Stimulated activated CD4-positive, alpha-beta T cell treated with anti-CD3 and anti-CD28 coated beads, TNF-alpha, amount 100 ng/mL, for 4 hours (primary cell): ENCODE measurements around the gene OSBPL10.

ENCODE experiments used
- DNase-seq, 3 experiments: peaks; one replicate each; pipeline ENCODE4 v3.0.0-alpha.2; 2020; ENCODE audit warnings: low read depth in 3 of 3

Gene OSBPL10

DNA sequence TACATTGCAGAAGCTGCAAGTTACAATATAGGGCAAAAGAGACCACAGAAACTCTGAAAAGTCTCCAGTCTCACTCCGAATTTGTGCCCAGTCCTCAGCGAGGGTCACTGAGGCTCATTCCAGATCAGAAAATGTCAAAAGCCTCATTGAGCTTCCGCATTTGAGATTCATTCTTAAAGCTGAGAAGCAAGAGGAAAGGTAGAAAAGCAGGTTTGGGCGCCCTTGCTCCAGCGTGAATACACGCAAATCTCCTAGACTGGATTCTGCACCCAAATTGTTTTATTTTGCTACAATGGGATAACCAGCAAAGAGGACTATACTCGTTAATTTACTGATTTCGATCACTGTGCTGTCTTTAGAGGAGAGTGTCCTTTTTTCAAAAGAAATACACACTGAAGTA is 236.1 kb downstream of the OSBPL10 start:
- DNase-seq, result no peak

- DNase-seq, result no peak
These were observed 237.6 kb downstream of the OSBPL10 start for GRCh38 chr3:31743331-31744089.

DNA sequence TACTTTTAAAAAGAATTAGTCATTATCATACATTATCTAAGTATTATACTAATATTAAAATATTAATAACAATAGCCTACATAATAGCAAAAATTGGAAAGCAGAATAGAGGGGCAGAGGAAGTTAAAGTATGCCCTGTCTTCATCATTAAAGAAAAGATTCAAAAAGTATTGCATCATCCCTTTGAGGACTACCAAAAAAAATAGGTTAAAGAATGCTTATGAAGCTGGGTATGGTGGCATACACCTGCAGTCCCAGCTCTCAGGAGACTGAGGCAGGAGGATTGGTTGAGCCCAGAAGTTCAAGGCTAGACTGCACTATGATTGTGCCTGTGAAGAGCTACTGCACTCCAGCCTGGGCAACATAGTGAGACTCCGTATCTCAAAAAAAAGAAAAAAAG is 240.7 kb downstream of the OSBPL10 start:
- no peak for DNase-seq

- DNase-seq, result no peak
These were observed 242.7 kb downstream of the OSBPL10 start for GRCh38 chr3:31738412-31738811.

DNA sequence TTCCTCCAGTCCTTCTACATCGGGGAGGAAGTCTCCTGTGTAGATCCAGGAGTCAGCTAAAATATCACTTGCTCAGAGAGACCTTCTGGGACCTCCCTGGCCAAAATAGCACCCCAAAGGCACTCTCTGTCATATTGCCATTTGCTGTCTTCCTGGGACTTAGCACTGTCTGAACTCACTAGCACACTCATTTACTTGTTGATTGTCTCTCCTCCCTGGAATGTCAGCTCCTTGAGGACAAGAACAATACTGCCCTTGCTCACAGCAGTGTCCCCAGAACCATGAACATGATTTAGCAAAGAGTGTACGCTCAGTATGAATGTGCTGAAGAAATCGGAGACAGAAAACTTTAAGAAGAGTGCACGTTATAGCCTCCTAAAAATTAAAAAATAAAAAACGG is 245.4 kb downstream of the OSBPL10 start:
- no peak for DNase-seq

DNA sequence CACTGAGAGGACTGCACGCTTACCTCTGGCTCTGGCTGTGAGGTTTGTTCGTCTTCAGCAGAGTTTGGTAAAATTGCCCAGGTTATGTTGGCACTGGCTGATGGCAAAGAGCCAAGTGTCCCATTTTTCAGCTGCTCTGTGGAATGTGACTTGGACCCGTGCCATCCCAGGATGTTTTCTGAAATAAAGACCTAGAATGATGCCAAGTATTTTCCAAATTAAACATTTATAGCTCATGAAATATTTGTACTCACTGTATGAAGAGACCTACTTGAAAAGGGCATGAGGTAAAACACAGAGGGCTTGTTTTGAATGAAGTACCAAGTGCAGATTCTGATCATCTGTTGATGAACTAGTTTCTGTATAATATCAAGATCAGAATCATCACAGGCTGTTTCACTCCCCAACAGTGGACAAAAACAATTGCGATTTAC is 247.8 kb downstream of the OSBPL10 start:
- DNase-seq, result no peak

DNA sequence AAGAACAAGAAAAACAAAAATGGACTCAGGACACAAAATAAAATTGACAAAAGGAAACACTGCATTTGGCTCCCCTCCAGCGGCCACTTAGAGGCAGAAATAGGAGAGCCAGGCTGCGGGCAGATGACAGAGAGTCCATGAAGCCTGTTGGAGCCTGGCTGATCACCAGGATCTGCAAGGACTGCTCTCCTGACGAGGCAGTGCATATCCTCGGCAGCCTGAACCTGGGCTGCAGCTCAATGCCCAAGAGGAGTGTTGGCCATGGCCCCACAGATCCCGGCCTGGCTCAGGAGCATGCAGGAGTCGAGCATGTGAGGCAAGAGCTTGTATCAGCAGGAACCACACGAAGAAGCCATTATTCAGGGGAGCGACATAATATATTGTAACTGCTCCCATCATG is 248.5 kb downstream of the OSBPL10 start:
- no peak for DNase-seq

- DNase-seq, result no peak
These were observed 251.5 kb downstream of the OSBPL10 start for GRCh38 chr3:31729573-31729972.

- DNase-seq, result no peak
These were observed 252.0 kb downstream of the OSBPL10 start for GRCh38 chr3:31729082-31729481.

GRCh38 chr3:31728403-31728802 is 252.7 kb downstream of the OSBPL10 start:
- DNase-seq, result no peak

DNA sequence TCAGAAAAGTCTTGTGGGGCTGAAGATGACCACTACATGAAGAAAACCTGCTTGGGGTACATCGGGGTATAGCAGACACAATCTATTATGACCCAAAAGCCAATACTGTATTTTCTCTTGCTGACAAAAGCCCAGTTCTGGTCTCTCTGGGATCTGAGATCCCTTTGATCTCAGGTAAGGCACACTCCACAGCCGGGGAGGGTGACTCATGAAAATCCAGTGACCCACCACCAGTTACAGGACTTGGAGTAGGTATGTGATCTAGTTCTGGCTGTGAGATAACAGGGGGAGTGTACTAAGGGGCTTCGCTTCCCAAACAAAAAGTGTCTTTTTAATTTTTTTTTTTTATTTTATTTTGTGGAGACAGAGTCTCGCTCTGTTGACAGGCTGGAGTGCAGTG is 255.1 kb downstream of the OSBPL10 start:
- DNase-seq, result no peak

DNA sequence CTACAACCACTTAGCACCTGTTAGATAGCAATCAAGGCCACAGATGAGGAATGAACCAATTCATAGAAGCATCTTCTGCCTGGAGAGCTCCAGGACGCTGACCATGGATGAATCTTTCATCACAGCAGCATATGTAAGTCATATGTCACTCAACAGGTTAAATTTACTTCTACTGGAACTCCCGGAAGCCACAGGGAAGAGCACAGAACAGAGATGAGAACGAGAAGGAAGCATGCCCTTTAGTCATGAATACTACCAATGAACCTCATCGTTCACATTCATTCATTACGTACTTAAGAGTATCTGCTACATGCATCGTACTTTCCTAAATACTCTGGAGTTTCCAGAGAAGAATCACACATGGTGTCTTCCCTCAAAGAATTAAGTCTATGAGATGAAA is 255.5 kb downstream of the OSBPL10 start:
- no peak for DNase-seq

GRCh38 chr3:31724651-31725050 is 256.4 kb downstream of the OSBPL10 start:
- no peak for DNase-seq

DNA sequence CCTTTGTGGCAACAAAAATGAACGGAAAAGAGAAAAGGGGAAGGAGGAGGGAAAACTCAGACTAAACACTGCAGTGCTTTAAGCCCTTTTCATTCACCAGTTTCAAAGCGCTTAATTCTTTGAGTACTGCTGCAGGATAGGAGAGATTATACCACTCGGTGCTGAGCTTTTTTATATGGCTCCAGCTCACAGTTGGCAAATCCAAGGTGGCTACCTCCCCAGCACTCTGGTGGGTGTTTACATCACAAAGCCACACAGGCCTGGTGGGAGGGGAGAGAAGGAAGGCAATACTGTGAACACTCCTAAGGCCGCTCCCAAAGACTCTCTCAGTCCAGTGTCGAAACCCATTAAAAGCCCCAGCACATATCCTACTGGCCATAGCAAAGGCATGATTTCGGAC is 256.9 kb downstream of the OSBPL10 start:
- DNase-seq, result no peak

DNA sequence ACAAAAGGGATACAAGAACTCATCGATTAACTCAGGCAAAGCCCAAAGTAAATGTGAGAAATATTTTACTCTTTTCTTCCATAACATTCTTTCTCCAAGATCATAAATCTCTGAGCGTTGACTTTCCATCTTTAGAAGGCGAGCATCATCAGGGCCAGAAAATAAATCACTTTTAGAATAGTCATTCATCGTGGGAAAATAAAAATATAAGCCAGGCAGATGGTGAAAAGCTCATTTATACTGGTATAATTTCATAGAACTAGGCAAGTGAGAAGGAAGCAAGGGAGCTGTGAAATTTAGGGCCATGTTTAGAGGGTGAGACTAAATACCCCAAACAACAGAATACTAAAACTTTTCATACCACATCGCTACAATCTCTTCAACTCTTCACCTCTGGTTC is 257.4 kb downstream of the OSBPL10 start:
- no peak for DNase-seq

- DNase-seq, result no peak
These were observed 259.4 kb downstream of the OSBPL10 start for GRCh38 chr3:31721676-31722075.

GRCh38 chr3:31714495-31715280 is 266.4 kb downstream of the OSBPL10 start:
- no peak for DNase-seq

- DNase-seq, result no peak
These were observed 267.2 kb downstream of the OSBPL10 start for GRCh38 chr3:31713816-31714215.

GRCh38 chr3:31710123-31710803 is 270.8 kb downstream of the OSBPL10 start:
- DNase-seq, result no peak

DNA sequence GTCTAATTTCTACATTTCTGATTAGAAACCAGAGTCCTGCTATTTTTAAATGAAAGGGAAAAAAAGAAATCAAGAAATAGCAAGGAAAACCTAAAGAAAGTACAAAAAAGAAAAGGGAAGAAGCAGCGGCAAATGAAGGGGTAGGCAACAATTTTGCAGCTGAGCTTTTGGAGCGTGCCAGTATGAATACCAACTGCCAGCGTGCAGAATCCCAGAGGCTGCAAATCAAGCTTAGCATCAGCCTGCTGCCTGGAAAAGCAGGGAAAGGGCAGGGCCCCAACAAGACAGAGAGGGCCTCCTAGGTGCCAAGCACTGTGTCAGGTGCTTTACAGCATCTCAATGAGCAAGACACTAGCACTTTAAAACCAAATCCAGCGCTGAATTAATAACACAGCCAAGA is 271.5 kb downstream of the OSBPL10 start:
- DNase-seq, result no peak

DNA sequence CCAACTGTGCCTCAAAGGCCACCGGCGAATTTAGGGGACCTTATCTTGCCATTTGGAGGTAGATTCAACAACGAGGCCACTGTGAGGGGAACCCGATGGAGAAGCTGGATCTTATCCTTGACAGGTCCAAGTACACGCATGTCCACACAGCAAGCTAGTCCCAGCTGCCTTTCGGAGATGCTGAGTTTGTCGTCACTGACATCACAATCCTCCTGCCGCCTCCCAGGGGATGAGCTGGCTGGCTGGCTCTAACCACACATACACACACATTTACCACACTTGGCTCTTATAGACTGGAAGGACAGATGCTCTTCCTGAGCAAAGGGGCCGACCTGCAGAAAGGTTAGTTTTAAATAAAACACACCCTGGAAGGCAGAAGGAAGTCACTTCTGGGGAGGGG is 272.1 kb downstream of the OSBPL10 start:
- no peak for DNase-seq

GRCh38 chr3:31707286-31707685 is 273.8 kb downstream of the OSBPL10 start:
- no peak for DNase-seq

GRCh38 chr3:31705736-31706135 is 275.3 kb downstream of the OSBPL10 start:
- DNase-seq, result no peak
